H7 (cell line): ENCODE data around the gene KANSL3. TPM values are rescaled to one million over a fixed set of nuclear protein-coding genes. Genes with fewer than 3 reads are reported as not detected.
"Not testable (repeated sequence)": the region's sequence is repeated elsewhere in the genome, so short reads cannot be mapped to it uniquely, and the experiment has no call there.

ENCODE experiments used
- DNase-seq: peaks from one replicate; pipeline ENCODE4 v3.0.0; 2012
- H3K27me3 ChIP-seq: 2 replicates; pipeline ENCODE4 v1.6.0; 2011; ENCODE audit warnings: mild to moderate bottlenecking, low read length; ENCODE audit not compliant: control insufficient read depth, insufficient read depth
- H3K36me3 ChIP-seq: replicated peaks from 2 replicates; pipeline ENCODE4 v1.5.1; 2011; ENCODE audit warnings: low read length; ENCODE audit not compliant: control insufficient read depth, insufficient read depth
- H3K4me3 ChIP-seq: 2 replicates; pipeline ENCODE4 v1.5.1; 2011; ENCODE audit warnings: low read depth, mild to moderate bottlenecking, control low read depth, low read length, moderate library complexity; ENCODE audit not compliant: insufficient read depth
- total RNA-seq: library from RNA; depleted of rRNA; stranded (reverse); fragments of >200 nt; shearing (Covaris generic); gene quantifications from 2 replicates; pipeline ENCODE4 v1.2.3, GENCODE V29; 2014; rRNA removed

KANSL3 gene
- 32.3 and 33.5 TPM in 2 replicates for total RNA-seq

GRCh38 chr2:96638144-96639121 is at the start of gene KANSL3:
Gene KANSL3 (minus strand): TSS chr2:96638312. CDS start chr2:96637135, 1,177 bp downstream.
- Histone ChIP-seq H3K4me3 (peak within 1 kb of the TSS; percentile 80), H3K36me3 (peaks cover 1% of the 10 kb centered on the region), H3K27me3 (no peaks in the 10 kb centered on the region)
- peak; percentile 94 for DNase-seq

- no peaks in the 10 kb centered on the region for H3K36me3 ChIP-seq
- no peak for DNase-seq
- H3K4me3 ChIP-seq, result no peak overlapping the region
- H3K27me3 ChIP-seq, result no peaks in the 10 kb centered on the region
Measured at GRCh38 chr2:96687266-96687665, 49.2 kb upstream of the KANSL3 start.

- peak; percentile 85 for DNase-seq
- Histone ChIP-seq H3K36me3 (no peaks in the 10 kb centered on the region), H3K4me3 (no peak overlapping the region), H3K27me3 (no peaks in the 10 kb centered on the region)
Measured at GRCh38 chr2:96685577-96686459, 47.7 kb upstream of the KANSL3 start.

GRCh38 chr2:96684883-96685576 is 46.9 kb upstream of the KANSL3 start:
- H3K27me3 ChIP-seq, result no peaks in the 10 kb centered on the region
- H3K36me3 ChIP-seq, result no peaks in the 10 kb centered on the region
- no peak overlapping the region for H3K4me3 ChIP-seq
- no peak for DNase-seq

- H3K36me3 ChIP-seq, result no peaks in the 10 kb centered on the region
- no peak for DNase-seq
- no peaks in the 10 kb centered on the region for H3K27me3 ChIP-seq
- no peak overlapping the region for H3K4me3 ChIP-seq
Measured at GRCh38 chr2:96683972-96684820, 46.1 kb upstream of the KANSL3 start.

GRCh38 chr2:96683307-96683706 is 45.2 kb upstream of the KANSL3 start:
- no peaks in the 10 kb centered on the region for H3K27me3 ChIP-seq
- no peaks in the 10 kb centered on the region for H3K36me3 ChIP-seq
- DNase-seq, result no peak
- H3K4me3 ChIP-seq, result no peak overlapping the region

- no peak for DNase-seq
- no peaks in the 10 kb centered on the region for H3K36me3 ChIP-seq
- H3K27me3 ChIP-seq, result no peaks in the 10 kb centered on the region
- no peak overlapping the region for H3K4me3 ChIP-seq
Measured at GRCh38 chr2:96681540-96681939, 43.4 kb upstream of the KANSL3 start.

GRCh38 chr2:96680561-96681141 is 42.5 kb upstream of the KANSL3 start:
- H3K4me3 ChIP-seq, result no peak overlapping the region
- H3K27me3 ChIP-seq, result no peaks in the 10 kb centered on the region
- H3K36me3 ChIP-seq, result no peaks in the 10 kb centered on the region
- DNase-seq, result no peak

GRCh38 chr2:96679848-96680247 is 41.7 kb upstream of the KANSL3 start:
- Histone ChIP-seq H3K36me3 (no peaks in the 10 kb centered on the region), H3K4me3 (no peak overlapping the region), H3K27me3 (no peaks in the 10 kb centered on the region)
- peak; percentile 66 for DNase-seq

GRCh38 chr2:96669539-96670215 is 31.6 kb upstream of the KANSL3 start:
- Histone ChIP-seq H3K4me3 (no peak overlapping the region), H3K27me3 (no peaks in the 10 kb centered on the region), H3K36me3 (no peaks in the 10 kb centered on the region)
- DNase-seq, result no peak

- H3K27me3 ChIP-seq, result no peaks in the 10 kb centered on the region
- no peak for DNase-seq
- no peak overlapping the region for H3K4me3 ChIP-seq
- H3K36me3 ChIP-seq, result no peaks in the 10 kb centered on the region
Measured at GRCh38 chr2:96668771-96669170, 30.7 kb upstream of the KANSL3 start.

- H3K4me3 ChIP-seq, H3K27me3 ChIP-seq, DNase-seq, H3K36me3 ChIP-seq: not testable (repeated sequence)
Measured at GRCh38 chr2:96665717-96666116, 27.6 kb upstream of the KANSL3 start.

- no peak for DNase-seq
- H3K27me3 ChIP-seq, result no peaks in the 10 kb centered on the region
- no peaks in the 10 kb centered on the region for H3K36me3 ChIP-seq
- H3K4me3 ChIP-seq, result no peak overlapping the region
Measured at GRCh38 chr2:96665083-96665569, 27.0 kb upstream of the KANSL3 start.
